Mucosa of descending colon (tissue), 3 donors: Measurements from ENCODE around the gene GNAO1. TPM values are rescaled to one million over a fixed set of nuclear protein-coding genes. Genes with fewer than 3 reads are reported as not detected.

Experiments
- ATAC-seq: fragments of 200-7000 bp; cut with Tn5 transposase; one replicate; pipeline ENCODE4 v1.9.1; 2020; ENCODE audit warnings: mild to moderate bottlenecking, moderate library complexity
- DNase-seq, 3 donors: peaks; one replicate each; pipeline ENCODE4 v3.0.0-alpha.2; 2020
- H3K36me3 ChIP-seq: fragments of 200-600 bp; one replicate; pipeline ENCODE4 v1.8.0; 2021; ENCODE audit warnings: low read depth, mild to moderate bottlenecking
- H3K4me1 ChIP-seq: fragments of 200-600 bp; one replicate; pipeline ENCODE4 v1.8.0; 2021; ENCODE audit warnings: low read depth, mild to moderate bottlenecking
- H3K4me3 ChIP-seq: fragments of 200-600 bp; one replicate; pipeline ENCODE4 v1.8.0; 2021; ENCODE audit warnings: mild to moderate bottlenecking
- H3K9me3 ChIP-seq: fragments of 200-600 bp; one replicate; pipeline ENCODE4 v1.8.0; 2021; ENCODE audit warnings: mild to moderate bottlenecking
- intact Hi-C, 2 donors: fragments of 100-400 bp; cut with DNase I in 1 of 2; cut with micrococcal nuclease in 1 of 2; formaldehyde crosslinking; loops; one replicate each; pipeline versions ENCODE4 v1.11.0 to v1.11.1; 2022; cut with DNase I, micrococcal nuclease
- total RNA-seq, 3 donors: library from RNA; stranded (reverse); fragmentation: NEBNext Ultra II Directional in 2 of 3; extraction: Animal tissue kit (Norgen Biotek cat#: 25700) in 2 of 3; gene quantifications; one replicate each; pipeline versions ENCODE4 v1.2.1 to v1.2.4, GENCODE V29; 2021 to 2023
- TF ChIP-seq, protein P1 (sequence below): fragments of 200-600 bp; IDR thresholded peaks from one replicate; pipeline ENCODE4 v1.8.0; 2022; ENCODE audit warnings: antibody characterized with exemption, mild to moderate bottlenecking
- donor health status: DM: no; HTN: no; CAD: no; lungs with moderate emphysema.
- donor health status: DM: no; HTN: no; CAD: no.
- donor health status: DM: no; HTN: yes; CAD: no.

Gene GNAO1
- total RNA-seq, 3 donors from 2014 or later, result 8.3 to 113 (median 9.8) TPM

DNA sequence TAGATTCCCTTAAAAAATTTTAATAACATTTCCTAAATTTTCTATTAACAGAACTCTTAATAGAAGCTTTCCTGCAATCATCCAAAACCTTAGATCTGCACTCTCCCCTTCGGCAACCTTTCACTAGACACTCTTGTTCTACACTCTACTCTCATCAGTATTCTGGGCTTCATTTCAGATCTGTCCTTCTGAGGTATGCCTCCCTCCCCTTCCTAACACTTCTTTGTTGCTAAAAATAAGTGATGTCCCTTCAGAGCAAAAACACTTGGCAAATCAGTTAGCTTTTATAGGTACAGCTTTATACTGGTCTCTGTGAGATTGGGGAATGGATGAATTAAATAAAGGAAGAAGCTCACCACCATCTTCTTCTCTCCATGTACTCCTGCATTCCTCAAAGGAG lies 28.2 kb upstream of the GNAO1 start:
- no peak overlapping the region for H3K4me3 ChIP-seq
- no peak for DNase-seq

DNA sequence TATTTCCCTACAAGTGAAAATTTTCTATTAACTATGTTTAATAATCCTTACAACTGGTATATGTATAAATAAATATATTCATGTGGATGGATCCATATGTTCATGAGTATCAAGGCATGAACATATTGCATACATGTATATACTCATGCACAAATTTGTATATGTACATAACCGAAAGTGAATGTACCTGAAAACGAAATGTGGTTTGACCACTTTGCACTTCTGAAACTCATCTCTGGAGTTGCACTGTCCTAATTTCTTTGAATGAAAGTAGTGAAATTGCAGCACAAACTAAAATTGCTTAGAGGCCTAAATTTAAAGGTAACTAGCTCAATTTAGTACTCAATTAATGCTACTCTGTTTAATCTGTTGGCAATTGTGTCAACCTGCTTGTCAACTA lies 27.4 kb upstream of the GNAO1 start:
- Histone ChIP-seq H3K4me3 (no peak overlapping the region), H3K4me1 (no peaks in the 10 kb centered on the region), H3K36me3 (no peaks in the 10 kb centered on the region), H3K9me3 (no peaks in the 10 kb centered on the region)
- DNase-seq (no peak), ATAC-seq (no peak)
- TF ChIP-seq, protein P1, sequence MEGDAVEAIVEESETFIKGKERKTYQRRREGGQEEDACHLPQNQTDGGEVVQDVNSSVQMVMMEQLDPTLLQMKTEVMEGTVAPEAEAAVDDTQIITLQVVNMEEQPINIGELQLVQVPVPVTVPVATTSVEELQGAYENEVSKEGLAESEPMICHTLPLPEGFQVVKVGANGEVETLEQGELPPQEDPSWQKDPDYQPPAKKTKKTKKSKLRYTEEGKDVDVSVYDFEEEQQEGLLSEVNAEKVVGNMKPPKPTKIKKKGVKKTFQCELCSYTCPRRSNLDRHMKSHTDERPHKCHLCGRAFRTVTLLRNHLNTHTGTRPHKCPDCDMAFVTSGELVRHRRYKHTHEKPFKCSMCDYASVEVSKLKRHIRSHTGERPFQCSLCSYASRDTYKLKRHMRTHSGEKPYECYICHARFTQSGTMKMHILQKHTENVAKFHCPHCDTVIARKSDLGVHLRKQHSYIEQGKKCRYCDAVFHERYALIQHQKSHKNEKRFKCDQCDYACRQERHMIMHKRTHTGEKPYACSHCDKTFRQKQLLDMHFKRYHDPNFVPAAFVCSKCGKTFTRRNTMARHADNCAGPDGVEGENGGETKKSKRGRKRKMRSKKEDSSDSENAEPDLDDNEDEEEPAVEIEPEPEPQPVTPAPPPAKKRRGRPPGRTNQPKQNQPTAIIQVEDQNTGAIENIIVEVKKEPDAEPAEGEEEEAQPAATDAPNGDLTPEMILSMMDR, result no peak
- intact Hi-C loops, result no loop called here

More for the DNA sequence above, 28.2 kb upstream of the GNAO1 start:
- TF ChIP-seq, protein P1, result no peak
- Histone ChIP-seq H3K36me3 (no peaks in the 10 kb centered on the region), H3K9me3 (no peaks in the 10 kb centered on the region), H3K4me1 (no peaks in the 10 kb centered on the region)
- intact Hi-C loops, result no loop called here
- ATAC-seq, result no peak

DNA sequence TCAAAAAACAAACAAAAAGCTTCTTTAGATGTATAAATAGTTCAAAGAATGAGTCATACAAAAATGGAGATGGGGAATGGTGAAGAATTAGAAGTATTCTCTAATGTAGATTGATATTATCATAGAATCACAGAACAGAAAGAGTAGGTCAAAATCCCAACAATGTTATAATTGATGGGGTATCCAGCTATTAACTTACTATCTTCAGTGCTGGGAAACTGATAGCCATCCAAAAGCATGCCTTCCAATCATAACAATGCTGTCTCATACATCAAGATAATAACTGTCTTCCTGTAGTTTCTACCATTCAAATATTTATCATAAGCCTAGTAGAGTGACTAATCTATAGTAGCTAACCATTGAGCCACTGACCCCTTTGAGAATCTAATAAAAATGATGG lies 26.7 kb upstream of the GNAO1 start:
- no peaks in the 10 kb centered on the region for H3K36me3 ChIP-seq
- no peak overlapping the region for H3K4me3 ChIP-seq
- ATAC-seq (no peak), DNase-seq (no peak)
- no peaks in the 10 kb centered on the region for H3K9me3 ChIP-seq
- no peaks in the 10 kb centered on the region for H3K4me1 ChIP-seq
- intact Hi-C loops, result no loop called here
- TF ChIP-seq, protein P1, result no peak

DNA sequence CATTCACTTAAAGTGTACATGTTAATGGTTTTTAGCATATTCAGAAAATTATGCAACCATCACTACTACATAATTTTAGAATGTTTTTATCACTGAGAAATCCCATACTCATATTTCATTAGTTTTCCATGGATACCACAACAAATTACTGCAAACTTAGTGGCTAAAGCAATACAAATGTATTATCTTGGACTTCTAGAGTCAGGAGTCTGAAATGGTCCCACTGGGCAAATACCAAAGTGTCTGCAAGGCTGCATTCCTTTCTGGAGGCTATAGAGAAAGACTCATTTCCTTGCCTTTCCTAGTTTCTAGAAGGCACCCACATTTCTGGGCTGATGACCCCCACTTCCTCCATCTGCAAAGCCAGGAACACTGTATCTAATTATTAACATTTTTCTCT lies 16.9 kb upstream of the GNAO1 start:
- Histone ChIP-seq H3K4me3 (no peak overlapping the region), H3K4me1 (no peaks in the 10 kb centered on the region), H3K9me3 (no peaks in the 10 kb centered on the region), H3K36me3 (no peaks in the 10 kb centered on the region)
- intact Hi-C loops, result no loop called here
- DNase-seq, result no peak
- TF ChIP-seq, protein P1, result no peak
- no peak for ATAC-seq

DNA sequence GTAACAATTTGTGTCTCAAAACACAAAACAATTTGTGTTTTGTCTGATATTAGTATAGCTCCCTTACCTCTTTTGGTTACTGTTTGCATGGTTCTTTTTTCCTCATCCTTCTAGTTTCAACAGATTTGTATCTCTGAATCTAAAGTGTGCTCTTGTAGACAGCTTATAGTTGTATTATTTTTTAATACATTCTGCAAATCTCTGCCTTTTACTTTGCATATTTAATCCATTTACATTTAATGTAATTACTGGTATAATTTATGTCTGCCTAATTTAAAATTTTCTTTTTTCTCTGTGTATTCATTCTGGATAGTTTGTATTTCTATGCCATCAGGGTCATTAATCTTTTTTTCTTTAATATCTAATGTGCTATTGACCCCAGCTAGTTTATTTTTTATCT lies 9.9 kb upstream of the GNAO1 start:
- Histone ChIP-seq H3K4me3 (no peak overlapping the region), H3K36me3 (no peaks in the 10 kb centered on the region), H3K9me3 (peaks cover 5% of the 10 kb centered on the region), H3K4me1 (no peaks in the 10 kb centered on the region)
- ATAC-seq (no peak), DNase-seq (no peak)
- intact Hi-C loops, result no loop called here
- TF ChIP-seq, protein P1, result no peak

DNA sequence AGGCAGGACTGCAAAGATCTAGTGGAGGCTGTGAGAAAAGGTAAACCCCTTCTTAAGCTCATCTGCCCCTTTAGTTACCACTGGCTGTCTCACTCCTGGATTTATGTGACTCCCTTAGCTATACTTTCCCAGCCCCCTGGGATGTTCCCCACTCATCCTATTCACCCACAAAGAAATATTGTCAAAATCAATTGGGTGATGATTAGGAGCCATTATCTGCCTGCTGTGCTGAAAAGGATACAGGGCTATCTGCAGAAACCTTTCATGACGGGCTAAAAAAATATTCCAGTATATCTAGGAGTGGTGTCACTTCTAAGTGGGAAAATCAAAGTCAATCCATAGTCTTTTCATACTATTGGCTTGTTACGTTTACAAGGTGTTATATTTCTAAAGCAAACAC lies 8.0 kb upstream of the GNAO1 start:
- peaks cover 5% of the 10 kb centered on the region for H3K9me3 ChIP-seq
- ATAC-seq (no peak), DNase-seq (no peak)
- intact Hi-C loops, result no loop called here
- H3K4me3 ChIP-seq, result no peak overlapping the region
- H3K36me3 ChIP-seq, result no peaks in the 10 kb centered on the region
- no peaks in the 10 kb centered on the region for H3K4me1 ChIP-seq
- TF ChIP-seq, protein P1, result no peak
